ENCODE results near the gene FARP1. TPM values are rescaled to one million over a fixed set of nuclear protein-coding genes. Genes with fewer than 3 reads are reported as not detected.

Gene FARP1
- total and polyA plus RNA-seq, 10 of the 15 experiments (the other 5 are each of a cell fraction or from before 2014, with no cell fraction given), result 0.17 to 6.9 (median 0.68) TPM

- ChIA-PET SMC1A (ENCODE audit: uncharacterized antibody, unreplicated experiment) (interaction anchor here (0.7 to 2.5 kb wide), 3 partner anchors 13 to 1522 kb away, joined by 3 to 6 read pairs (median 3); no protein-coding TSS in a partner anchor), POLR2A (interaction anchor here (1.0 kb wide), 1 partner anchor 132 kb away, joined by 3 read pairs; no protein-coding TSS in a partner anchor), CTCF (interaction anchor here (0.6 to 1.0 kb wide), 3 partner anchors 125 to 538 kb away, joined by 3 to 4 read pairs (median 3); no protein-coding TSS in a partner anchor), RAD21 (ENCODE audit: unreplicated experiment) (no interaction called here)
- H3K36me3 ChIP-seq (ENCODE audit: control insufficient read depth in 2 of 2, insufficient read depth in 2 of 2, low read length in 1 of 2), result no peaks in the 10 kb centered on the region
- intact Hi-C loops (cut with micrococcal nuclease; ENCODE audit: unreplicated experiment), result no loop called here
- DNase-seq (ENCODE audit: low read depth, low spot score), result peak; percentile 41
- H3K4me3 ChIP-seq, result no peak overlapping the region
- no TSS peak for BruUV-seq (replicated peaks)
- no peaks in the 10 kb centered on the region for H3K9me3 ChIP-seq (replicated peaks; ENCODE audit: control insufficient read depth, insufficient read depth, low read length)
- H3K27ac ChIP-seq (ENCODE audit: control insufficient read depth, insufficient read depth), result no peak overlapping the region
- H4K20me1 ChIP-seq (ENCODE audit: control insufficient read depth, insufficient read depth), result no peaks in the 10 kb centered on the region
- H3K9ac ChIP-seq (ENCODE audit: control insufficient read depth, insufficient read depth, low read length), result no peak overlapping the region
- H3K4me2 ChIP-seq (ENCODE audit: control insufficient read depth, insufficient read depth), result peak overlapping the region; percentile 27; the same call in 1 of the 2 replicates
- no peaks in the 10 kb centered on the region; the same call in 1 of the 2 replicates for H3K4me1 ChIP-seq (ENCODE audit: control insufficient read depth, insufficient read depth, low read length)
- FAIRE-seq, result no peak
- 22% methylated on average over 13 of the region's 13 CpGs for WGBS (ENCODE audit: insufficient coverage, insufficient replicate concordance, low lambda C conversion rate, missing lambda C conversion rate)
- in situ Hi-C loops (cut with MboI), result no loop called here
- H2AFZ ChIP-seq (ENCODE audit: control insufficient read depth, low read depth, low read length), result peak overlapping the region; percentile 68
- no peaks in the 10 kb centered on the region for H3K27me3 ChIP-seq (replicated peaks in 1 of 2; ENCODE audit: control insufficient read depth in 2 of 2, insufficient read depth in 2 of 2, low read length in 1 of 2)
- peak; percentile 96 for ATAC-seq
- H3K79me2 ChIP-seq (ENCODE audit: control insufficient read depth, insufficient read depth, low read length), result no peaks in the 10 kb centered on the region
- TF ChIP-seq FOS (IDR thresholded peaks at IDR 0.05; ENCODE audit: borderline replicate concordance, extremely low read depth, insufficient read length) (no peak), KLF5 (IDR thresholded peaks at IDR 0.05; ENCODE audit: partially characterized antibody) (no peak), ZBTB4 (CRISPR knock-in tag; IDR thresholded peaks at IDR 0.05) (no peak), PRDM15 (CRISPR knock-in tag; IDR thresholded peaks at IDR 0.05) (no peak), HSF1 (IDR thresholded peaks at IDR 0.05; ENCODE audit: low read depth, low read length) (no peak), RELB (IDR thresholded peaks at IDR 0.05; ENCODE audit: low read depth) (no peak), TBL1XR1 (IDR thresholded peaks at IDR 0.05; ENCODE audit: low read depth, low read length) (no peak), STAT1 (conservative IDR thresholded peaks at IDR 0.05) (no peak), CTCF (IDR thresholded peaks at IDR 0.05 in 2 of 3, conservative IDR thresholded peaks at IDR 0.05 in 1 of 3; ENCODE audit: control insufficient read depth in 2 of 3, extremely low read depth in 1 of 3, insufficient read depth in 1 of 3, low read depth in 3 of 3, low read length in 3 of 3) (no peak)
Observed at GRCh38 chr13:98279473-98280175, 136.7 kb downstream of the FARP1 start.
